Activated T-cell treated with anti-CD3 and anti-CD28 coated beads, Interleukin-2, amount 50 U/mL, for 4 hours (primary cell): ENCODE measurements around the gene GOLGA8N. TPM values are rescaled to one million over a fixed set of nuclear protein-coding genes. Genes with fewer than 3 reads are reported as not detected.

Experiments
- ATAC-seq, 2 donors: fragments of 200-7000 bp; cut with Tn5 transposase; one replicate each; pipeline ENCODE4 v1.10.0; 2021
- DNase-seq: peaks from one replicate; pipeline ENCODE4 v3.0.0-alpha.2; 2020
- H3K27me3 Mint-ChIP-seq: one replicate; pipeline ENCODE4 v1.8.0; 2021; ENCODE audit warnings: low read depth, mixed read lengths
- H3K36me3 Mint-ChIP-seq: one replicate; pipeline ENCODE4 v1.8.0; 2022; ENCODE audit warnings: mixed read lengths; ENCODE audit not compliant: insufficient read depth
- H3K4me1 Mint-ChIP-seq: one replicate; pipeline ENCODE4 v1.8.0; 2021; ENCODE audit warnings: low read depth, mixed read lengths
- H3K4me3 Mint-ChIP-seq: one replicate; pipeline ENCODE4 v1.8.0; 2021; ENCODE audit warnings: mild to moderate bottlenecking, moderate library complexity, mixed read lengths
- H3K9me3 Mint-ChIP-seq: one replicate; pipeline ENCODE4 v1.8.0; 2021; ENCODE audit warnings: mixed read lengths
- total RNA-seq, 3 donors: library from RNA; stranded (reverse); gene quantifications; one replicate each; pipeline ENCODE4 v1.2.1, GENCODE V29; 2021

GOLGA8N gene
- total RNA-seq, 3 donors from 2014 or later = 0.71 to 1.5 (median 1.0) TPM

- H3K36me3 Mint-ChIP-seq = peaks cover 26% of the 10 kb centered on the region
- H3K4me3 Mint-ChIP-seq = no peak overlapping the region
- H3K4me1 Mint-ChIP-seq = no peaks in the 10 kb centered on the region
- H3K27me3 Mint-ChIP-seq = no peaks in the 10 kb centered on the region
- H3K9me3 Mint-ChIP-seq = no peaks in the 10 kb centered on the region
- DNase-seq = no peak
- no peak for ATAC-seq
Observed at GRCh38 chr15:32637704-32638103, 44.4 kb downstream of the GOLGA8N start.

DNA sequence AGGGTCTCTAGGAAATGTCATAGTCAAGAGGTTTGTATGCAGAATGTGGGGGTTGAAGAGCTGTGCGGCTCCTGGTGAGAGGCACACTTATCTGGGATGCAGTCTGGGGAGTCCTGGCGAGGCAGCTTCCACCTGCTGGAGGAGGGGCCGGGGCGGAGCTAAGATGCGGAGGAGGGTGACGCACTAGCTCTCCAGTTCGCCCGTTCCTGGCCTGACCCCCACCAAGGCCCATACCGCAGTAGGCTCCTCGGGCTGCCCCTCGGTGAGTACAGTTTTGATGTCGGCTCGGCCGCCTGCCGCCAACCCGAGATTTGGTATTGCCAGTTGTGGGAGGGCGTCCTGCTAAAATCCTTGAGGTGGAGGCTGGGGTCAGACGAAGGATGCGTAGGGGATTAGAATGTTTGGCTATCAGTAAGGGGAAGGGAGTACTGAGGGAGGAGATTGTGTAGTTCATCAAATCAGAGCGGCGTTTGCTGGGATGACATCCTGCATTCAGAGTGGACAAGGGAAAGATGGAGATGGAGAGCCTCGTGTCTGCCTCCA lies 48.3 kb downstream of the GOLGA8N start, which contains the start of gene SCG5:
Gene SCG5 (plus strand): TSS at position 194 of the 543 bp plus-strand sequence. CDS start 1,883 bp downstream, outside the sequence.
- H3K4me3 Mint-ChIP-seq = peak within 1 kb of the TSS; percentile 24

GRCh38 chr15:32642667-32643435 lies 49.6 kb downstream of the GOLGA8N start:
- Mint-ChIP-seq H3K4me3 (no peak overlapping the region), H3K36me3 (peaks cover 3% of the 10 kb centered on the region), H3K9me3 (no peaks in the 10 kb centered on the region), H3K27me3 (no peaks in the 10 kb centered on the region), H3K4me1 (no peaks in the 10 kb centered on the region)
- DNase-seq (no peak), ATAC-seq (no peak)

More for the DNA sequence above, 48.3 kb downstream of the GOLGA8N start, which contains the start of gene SCG5:
- DNase-seq (no peak), ATAC-seq (no peak)
- Mint-ChIP-seq H3K36me3 (peaks cover 15% of the 10 kb centered on the region), H3K27me3 (no peaks in the 10 kb centered on the region), H3K4me1 (no peaks in the 10 kb centered on the region), H3K9me3 (no peaks in the 10 kb centered on the region)

GRCh38 chr15:32643907-32644445 lies 50.7 kb downstream of the GOLGA8N start:
- DNase-seq (no peak), ATAC-seq (no peak)
- H3K4me1 Mint-ChIP-seq = no peaks in the 10 kb centered on the region
- no peaks in the 10 kb centered on the region for H3K27me3 Mint-ChIP-seq
- H3K9me3 Mint-ChIP-seq = no peaks in the 10 kb centered on the region
- no peak overlapping the region for H3K4me3 Mint-ChIP-seq
- peaks cover 3% of the 10 kb centered on the region for H3K36me3 Mint-ChIP-seq

- ATAC-seq (no peak), DNase-seq (no peak)
- no peaks in the 10 kb centered on the region for H3K4me1 Mint-ChIP-seq
- no peak overlapping the region for H3K4me3 Mint-ChIP-seq
- H3K9me3 Mint-ChIP-seq = no peaks in the 10 kb centered on the region
- no peaks in the 10 kb centered on the region for H3K36me3 Mint-ChIP-seq
- H3K27me3 Mint-ChIP-seq = no peaks in the 10 kb centered on the region
Observed at GRCh38 chr15:32646291-32646690, 53.0 kb downstream of the GOLGA8N start.

DNA sequence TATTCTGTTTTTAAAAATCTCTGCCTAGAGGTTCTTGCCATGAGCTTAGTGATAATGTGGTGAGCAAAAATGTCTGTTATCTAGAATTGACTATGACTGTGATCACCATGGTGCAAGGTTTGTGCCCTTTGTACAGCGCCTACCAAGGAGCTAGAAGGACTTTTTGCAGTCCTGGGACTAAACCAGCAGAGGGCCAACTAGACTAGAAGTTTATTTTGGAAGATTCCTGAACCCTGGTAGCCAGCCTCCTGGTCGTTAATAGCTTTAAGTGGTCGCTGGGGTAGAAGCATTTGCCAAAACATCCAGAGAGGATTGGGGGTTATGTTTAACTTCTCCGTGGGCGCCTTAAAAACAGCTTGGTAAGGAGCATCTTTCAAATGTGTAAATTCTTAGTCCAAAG lies 56.1 kb downstream of the GOLGA8N start:
- ATAC-seq = no peak

GRCh38 chr15:32651229-32651837 lies 58.1 kb downstream of the GOLGA8N start:
- Mint-ChIP-seq H3K27me3 (no peaks in the 10 kb centered on the region), H3K9me3 (no peaks in the 10 kb centered on the region), H3K4me3 (no peak overlapping the region), H3K4me1 (no peaks in the 10 kb centered on the region), H3K36me3 (no peaks in the 10 kb centered on the region)
- ATAC-seq = peak; percentile 61 to 84
- DNase-seq = peak; percentile 20

More for the DNA sequence above, 56.1 kb downstream of the GOLGA8N start:
- no peaks in the 10 kb centered on the region for H3K4me1 Mint-ChIP-seq
- no peak for DNase-seq
- H3K4me3 Mint-ChIP-seq = no peak overlapping the region
- H3K9me3 Mint-ChIP-seq = no peaks in the 10 kb centered on the region
- H3K36me3 Mint-ChIP-seq = no peaks in the 10 kb centered on the region
- no peaks in the 10 kb centered on the region for H3K27me3 Mint-ChIP-seq

GRCh38 chr15:32652178-32652577 lies 58.9 kb downstream of the GOLGA8N start:
- no peaks in the 10 kb centered on the region for H3K9me3 Mint-ChIP-seq
- no peaks in the 10 kb centered on the region for H3K36me3 Mint-ChIP-seq
- H3K4me1 Mint-ChIP-seq = peaks cover under 1% of the 10 kb centered on the region
- DNase-seq (no peak), ATAC-seq (no peak)
- no peaks in the 10 kb centered on the region for H3K27me3 Mint-ChIP-seq
- no peak overlapping the region for H3K4me3 Mint-ChIP-seq

DNA sequence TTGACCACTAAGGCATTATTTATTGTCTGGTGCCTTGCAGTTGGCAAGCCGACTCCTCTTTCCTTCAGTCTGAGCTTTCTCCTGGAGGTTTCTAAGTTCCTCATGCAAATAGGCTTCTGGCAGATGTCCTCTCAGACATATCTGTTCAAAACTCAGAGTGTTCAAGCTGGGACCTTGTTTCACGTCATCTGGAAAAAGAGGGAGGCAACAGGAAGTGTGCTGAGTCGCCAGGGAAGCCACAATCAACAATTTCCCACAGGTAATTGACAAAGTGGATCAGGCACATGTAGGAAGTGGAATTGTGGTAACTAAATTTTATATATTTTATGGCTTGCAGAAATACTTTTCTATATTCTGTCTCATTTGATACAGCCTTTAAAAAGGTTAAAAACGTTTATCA lies 62.8 kb downstream of the GOLGA8N start:
- Mint-ChIP-seq H3K9me3 (no peaks in the 10 kb centered on the region), H3K36me3 (no peaks in the 10 kb centered on the region), H3K27me3 (no peaks in the 10 kb centered on the region), H3K4me1 (peaks cover 8% of the 10 kb centered on the region), H3K4me3 (no peak overlapping the region)
- DNase-seq = no peak
- ATAC-seq = no peak

DNA sequence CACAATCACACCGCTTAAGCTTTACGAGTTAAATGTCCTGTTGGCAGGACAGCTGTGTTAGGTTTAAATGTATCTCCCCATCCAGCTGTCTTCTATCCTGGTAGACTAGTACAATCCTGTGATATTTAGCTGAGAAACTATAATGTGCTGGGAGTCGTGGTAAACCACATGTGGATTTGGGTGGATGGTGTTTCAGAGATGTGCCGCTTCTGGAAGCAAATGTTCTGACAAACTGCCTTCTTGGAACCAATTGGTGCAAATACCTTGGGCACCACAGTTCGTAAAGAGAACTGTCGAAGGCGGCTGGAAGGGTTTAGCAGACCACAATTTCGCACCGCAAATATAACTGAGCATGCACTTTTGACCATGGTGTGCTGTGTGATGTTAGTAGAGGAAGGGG lies 63.2 kb downstream of the GOLGA8N start:
- no peak for DNase-seq
- H3K9me3 Mint-ChIP-seq = no peaks in the 10 kb centered on the region
- ATAC-seq = no peak
- H3K27me3 Mint-ChIP-seq = no peaks in the 10 kb centered on the region
- no peaks in the 10 kb centered on the region for H3K36me3 Mint-ChIP-seq
- H3K4me1 Mint-ChIP-seq = peaks cover 8% of the 10 kb centered on the region
- no peak overlapping the region for H3K4me3 Mint-ChIP-seq

Other genes with a start within 250 kb of the GOLGA8N start
- under 1 TPM in 1 of 3 donors, not detected in 2; 0.11 TPM for gene GOLGA8K, start 190.2 kb upstream of the GOLGA8N start, total RNA-seq
- under 1 TPM in 1 of 3 donors, not detected in 2; 0.16 TPM for gene GOLGA8O, start 137.8 kb upstream of the GOLGA8N start, total RNA-seq
- gene ARHGAP11A, start 22.0 kb downstream of the GOLGA8N start, total RNA-seq = 10 to 100 TPM; 22.5 to 32.2 (median 25.2) TPM
- gene SCG5, start 48.3 kb downstream of the GOLGA8N start, total RNA-seq = under 1 TPM in 2 of 3 donors, not detected in 1; 0.30 to 0.42 TPM
- under 1 TPM; 0.30 to 0.42 (median 0.41) TPM for gene GREM1, start 124.5 kb downstream of the GOLGA8N start, total RNA-seq